GM12873 (cell line): ENCODE measurements around the gene TMEM179B.

Experiments used
- CTCF ChIP-seq: IDR thresholded peaks from 2 replicates; pipeline ENCODE4 v1.5.1; 2012; ENCODE audit warnings: low read depth, mild to moderate bottlenecking, moderate library complexity, low read length, control low read depth; ENCODE audit not compliant: insufficient read depth; ENCODE audit errors: missing control alignments

Gene TMEM179B

GRCh38 chr11:62832336-62833234, 45.4 kb downstream of the TMEM179B start, which contains the start of gene TEX54:
Gene TEX54, minus strand, starts transcription at chr11:62832841.
- no peak for TF ChIP-seq CTCF

- no peak for TF ChIP-seq CTCF
Measured at GRCh38 chr11:62835336-62835735, 48.1 kb downstream of the TMEM179B start.

GRCh38 chr11:62839050-62839945, 52.1 kb downstream of the TMEM179B start, which contains the start of gene WDR74:
Gene WDR74, minus strand, starts transcription at chr11:62839590. Its CDS starts 20 bp downstream, at chr11:62839570.
- no peak for TF ChIP-seq CTCF
